GM18511 (cell line): ENCODE data around the gene ZNF341.

Experiments
- ATAC-seq: cut with Tn5 transposase; IDR thresholded peaks from one replicate; pipeline ENCODE4 v1.9.1; 2021; ENCODE audit warnings: mild to moderate bottlenecking, moderate library complexity; ENCODE audit not compliant: unreplicated experiment

Gene ZNF341

GRCh38 chr20:33821270-33821836 lies 89.6 kb downstream of the ZNF341 start:
- ATAC-seq = no peak

GRCh38 chr20:33822423-33822822 lies 90.6 kb downstream of the ZNF341 start:
- no peak for ATAC-seq

- ATAC-seq = no peak
Observed at GRCh38 chr20:33822991-33823390, 91.2 kb downstream of the ZNF341 start.

- ATAC-seq = no peak
Observed at GRCh38 chr20:33824852-33825251, 93.1 kb downstream of the ZNF341 start.

- no peak for ATAC-seq
Observed at GRCh38 chr20:33825340-33826269, 93.8 kb downstream of the ZNF341 start.

GRCh38 chr20:33826270-33826897 lies 94.6 kb downstream of the ZNF341 start:
- ATAC-seq = no peak

- no peak for ATAC-seq
Observed at GRCh38 chr20:33827109-33827508, 95.3 kb downstream of the ZNF341 start.

- no peak for ATAC-seq
Observed at GRCh38 chr20:33827634-33828325, 96.0 kb downstream of the ZNF341 start.

GRCh38 chr20:33828326-33828844 lies 96.6 kb downstream of the ZNF341 start:
- no peak for ATAC-seq

- ATAC-seq = no peak
Observed at GRCh38 chr20:33828967-33829560, 97.3 kb downstream of the ZNF341 start.

- no peak for ATAC-seq
Observed at GRCh38 chr20:33829636-33830035, 97.8 kb downstream of the ZNF341 start.

GRCh38 chr20:33830371-33830770 lies 98.6 kb downstream of the ZNF341 start:
- ATAC-seq = no peak

- no peak for ATAC-seq
Observed at GRCh38 chr20:33832103-33832804, 100.5 kb downstream of the ZNF341 start.

- no peak for ATAC-seq
Observed at GRCh38 chr20:33833333-33833732, 101.5 kb downstream of the ZNF341 start.

- ATAC-seq = no peak
Observed at GRCh38 chr20:33835615-33836172, 103.9 kb downstream of the ZNF341 start.

- ATAC-seq = no peak
Observed at GRCh38 chr20:33836277-33836676, 104.5 kb downstream of the ZNF341 start.

- ATAC-seq = no peak
Observed at GRCh38 chr20:33837096-33837830, 105.5 kb downstream of the ZNF341 start.

- no peak for ATAC-seq
Observed at GRCh38 chr20:33838035-33838864, 106.5 kb downstream of the ZNF341 start.
